Measurements from ENCODE around the gene CDK5RAP2. TPM values are rescaled to one million over a fixed set of nuclear protein-coding genes. Genes with fewer than 3 reads are reported as not detected.

Gene CDK5RAP2
- total and polyA plus RNA-seq, 8 donors, result 24.7 to 438 (median 31.3) TPM

DNA sequence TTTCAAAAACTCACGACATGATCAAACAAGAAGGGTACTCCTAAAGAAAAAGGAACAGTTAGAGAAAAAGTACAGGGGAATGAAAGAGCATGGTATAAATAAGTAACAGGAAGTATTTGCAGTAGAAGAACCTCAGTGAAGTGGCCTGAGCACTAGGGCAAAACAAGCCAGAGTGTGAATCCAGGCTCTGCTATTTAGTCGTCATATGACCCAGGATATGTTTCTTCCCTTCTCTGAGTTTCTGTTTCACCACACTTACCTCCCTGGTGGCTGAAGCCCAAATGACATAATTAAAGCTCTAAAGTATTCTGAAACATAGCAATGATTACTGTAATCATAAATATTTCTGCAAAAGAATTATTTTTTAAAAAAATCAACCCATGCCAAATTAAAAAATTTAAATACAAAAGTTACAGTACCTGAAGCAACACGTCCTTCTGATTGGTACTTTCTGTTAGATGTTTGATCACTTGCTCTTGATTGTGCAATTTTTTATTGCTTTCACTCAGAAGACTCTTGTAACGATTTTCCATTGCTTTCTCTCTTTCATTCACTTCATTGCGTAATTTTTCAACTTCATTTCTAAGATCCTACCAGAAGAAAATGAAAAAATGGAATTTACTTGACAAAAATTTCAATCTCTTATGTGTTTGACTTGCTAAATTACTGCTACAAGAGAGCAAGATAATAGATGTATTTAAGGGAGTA lies 88.9 kb downstream of the CDK5RAP2 start:
- H3K27ac ChIP-seq, result no peak overlapping the region
- no peaks in the 10 kb centered on the region for H3K27me3 ChIP-seq
- intact Hi-C loops (cut with DNase I; ENCODE audit: low total_unique reads), result no loop called here
- no peaks in the 10 kb centered on the region for H3K9me3 ChIP-seq
- TF ChIP-seq POLR2A (IDR thresholded peaks at IDR 0.05) (no peak), POLR2AphosphoS5 (IDR thresholded peaks at IDR 0.05) (no peak), EP300 (IDR thresholded peaks at IDR 0.05) (no peak)
- TF ChIP-seq, protein P1, sequence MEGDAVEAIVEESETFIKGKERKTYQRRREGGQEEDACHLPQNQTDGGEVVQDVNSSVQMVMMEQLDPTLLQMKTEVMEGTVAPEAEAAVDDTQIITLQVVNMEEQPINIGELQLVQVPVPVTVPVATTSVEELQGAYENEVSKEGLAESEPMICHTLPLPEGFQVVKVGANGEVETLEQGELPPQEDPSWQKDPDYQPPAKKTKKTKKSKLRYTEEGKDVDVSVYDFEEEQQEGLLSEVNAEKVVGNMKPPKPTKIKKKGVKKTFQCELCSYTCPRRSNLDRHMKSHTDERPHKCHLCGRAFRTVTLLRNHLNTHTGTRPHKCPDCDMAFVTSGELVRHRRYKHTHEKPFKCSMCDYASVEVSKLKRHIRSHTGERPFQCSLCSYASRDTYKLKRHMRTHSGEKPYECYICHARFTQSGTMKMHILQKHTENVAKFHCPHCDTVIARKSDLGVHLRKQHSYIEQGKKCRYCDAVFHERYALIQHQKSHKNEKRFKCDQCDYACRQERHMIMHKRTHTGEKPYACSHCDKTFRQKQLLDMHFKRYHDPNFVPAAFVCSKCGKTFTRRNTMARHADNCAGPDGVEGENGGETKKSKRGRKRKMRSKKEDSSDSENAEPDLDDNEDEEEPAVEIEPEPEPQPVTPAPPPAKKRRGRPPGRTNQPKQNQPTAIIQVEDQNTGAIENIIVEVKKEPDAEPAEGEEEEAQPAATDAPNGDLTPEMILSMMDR (IDR thresholded peaks at IDR 0.05), result no peak
- peaks cover 11 to 48% (median 43%) of the 10 kb centered on the region in 4 donors for H3K36me3 ChIP-seq
- WGBS, 5 donors, result 76 to 87% (median 78%) methylated on average over 5 of the region's 5 CpGs
- H3K4me3 ChIP-seq, result no peak overlapping the region
- H3K4me1 ChIP-seq, result peaks cover 0 to 13% (median 4%) of the 10 kb centered on the region in 4 donors
- no peak for DNase-seq

DNA sequence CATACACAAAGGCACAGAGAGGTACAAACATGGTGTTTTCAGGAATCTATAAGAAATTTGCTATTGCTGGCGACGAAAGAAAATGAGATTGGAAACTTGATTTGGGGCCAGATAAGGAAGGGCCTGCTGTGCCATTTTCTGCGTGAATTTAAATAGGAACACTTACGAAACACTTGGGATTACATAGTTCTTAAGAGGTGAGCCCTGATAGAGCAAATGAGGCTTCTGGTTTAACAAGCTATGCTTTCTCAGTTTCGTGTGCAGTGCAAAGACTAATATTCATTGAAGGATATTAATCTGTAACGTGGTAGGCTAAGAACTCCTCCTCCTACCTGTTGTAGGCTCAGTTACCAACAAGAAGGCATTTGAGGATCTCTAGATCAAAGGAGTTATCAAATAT lies 93.1 kb downstream of the CDK5RAP2 start:
- no peak for DNase-seq
- H3K27me3 ChIP-seq, result no peaks in the 10 kb centered on the region
- peak overlapping the region in 2 of 5 donors; percentile 45 to 67 for H3K27ac ChIP-seq
- H3K36me3 ChIP-seq, result peaks cover 11 to 84% (median 70%) of the 10 kb centered on the region in 4 donors
- H3K4me3 ChIP-seq, result no peak overlapping the region
- TF ChIP-seq, protein P1 (IDR thresholded peaks at IDR 0.05), result no peak
- no peak for TF ChIP-seq POLR2A (IDR thresholded peaks at IDR 0.05)
- TF ChIP-seq EP300 (IDR thresholded peaks at IDR 0.05), result no peak
- TF ChIP-seq POLR2AphosphoS5 (IDR thresholded peaks at IDR 0.05), result no peak
- H3K4me1 ChIP-seq, result peaks cover 0 to 33% (median 11%) of the 10 kb centered on the region in 4 donors
- H3K9me3 ChIP-seq, result no peaks in the 10 kb centered on the region
- WGBS, 5 donors, result 85 to 91% (median 90%) methylated on average over 6 of the region's 6 CpGs
- intact Hi-C loops (cut with DNase I; ENCODE audit: low total_unique reads), result no loop called here

DNA sequence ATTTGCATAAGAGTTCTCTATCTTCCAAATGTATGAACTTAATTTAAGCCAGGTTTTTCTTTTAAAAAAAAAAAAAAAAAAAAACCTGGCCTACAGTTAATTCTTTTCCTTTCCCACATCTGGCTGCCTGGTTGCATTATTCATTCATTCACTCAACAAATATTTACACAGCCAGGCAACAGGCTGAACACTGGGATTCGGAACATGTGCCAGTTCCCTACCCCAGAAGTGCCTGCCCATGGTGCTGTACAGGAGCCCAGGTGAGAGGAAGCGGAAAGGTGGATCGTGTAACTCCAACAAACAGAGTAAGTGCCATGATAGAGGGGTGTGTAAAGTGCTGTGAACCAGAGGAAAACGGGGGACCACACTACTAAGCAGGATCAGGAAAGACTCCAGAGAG lies 93.6 kb downstream of the CDK5RAP2 start:
- no peak for TF ChIP-seq POLR2AphosphoS5 (IDR thresholded peaks at IDR 0.05)
- no peak for TF ChIP-seq EP300 (IDR thresholded peaks at IDR 0.05)
- TF ChIP-seq POLR2A (IDR thresholded peaks at IDR 0.05), result no peak
- TF ChIP-seq, protein P1 (IDR thresholded peaks at IDR 0.05), result no peak
- peaks cover 11 to 89% (median 73%) of the 10 kb centered on the region in 4 donors for H3K36me3 ChIP-seq
- intact Hi-C loops (cut with DNase I; ENCODE audit: low total_unique reads), result no loop called here
- no peak overlapping the region for H3K4me3 ChIP-seq
- H3K27me3 ChIP-seq, result no peaks in the 10 kb centered on the region
- WGBS, 5 donors, result 28 to 64% (median 50%) methylated on average over 4 of the region's 4 CpGs
- no peaks in the 10 kb centered on the region for H3K9me3 ChIP-seq
- peaks cover 0 to 37% (median 11%) of the 10 kb centered on the region in 4 donors for H3K4me1 ChIP-seq
- DNase-seq, result peak in 1 of 2 donors; percentile 54
- H3K27ac ChIP-seq, result peak overlapping the region in 3 of 5 donors; percentile 23 to 67 (median 45)

DNA sequence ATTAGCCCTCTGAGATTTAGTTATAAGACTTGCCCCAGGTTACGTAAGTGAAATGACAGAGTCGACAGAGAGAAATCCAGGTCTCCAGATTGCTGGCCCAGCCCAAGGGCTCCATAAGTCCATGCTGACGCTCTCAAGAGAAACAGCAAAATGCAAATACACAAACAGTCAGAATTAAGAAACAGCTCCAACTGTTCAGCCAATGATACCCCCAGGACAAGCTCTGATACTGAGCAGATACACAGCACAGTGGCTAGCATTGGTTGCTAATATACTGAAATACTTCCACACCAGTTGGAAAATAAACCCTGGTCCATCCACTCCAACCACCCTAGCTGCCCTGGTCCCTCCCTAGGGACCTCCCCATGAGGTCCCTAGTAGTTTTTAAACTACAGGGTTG lies 94.2 kb downstream of the CDK5RAP2 start:
- WGBS, 5 donors, result 79 to 98% (median 97%) methylated on average over 3 of the region's 3 CpGs
- Histone ChIP-seq H3K4me3 (no peak overlapping the region), H3K27ac (peak overlapping the region in 3 of 5 donors; percentile 23 to 67 (median 45)), H3K27me3 (no peaks in the 10 kb centered on the region), H3K36me3 (peaks cover 11 to 86% (median 68%) of the 10 kb centered on the region in 4 donors), H3K4me1 (peaks cover 0 to 43% (median 13%) of the 10 kb centered on the region in 4 donors), H3K9me3 (no peaks in the 10 kb centered on the region)
- intact Hi-C loops (cut with DNase I; ENCODE audit: low total_unique reads), result no loop called here
- TF ChIP-seq POLR2A (IDR thresholded peaks at IDR 0.05), result no peak
- TF ChIP-seq POLR2AphosphoS5 (IDR thresholded peaks at IDR 0.05), result no peak
- TF ChIP-seq EP300 (IDR thresholded peaks at IDR 0.05), result no peak
- TF ChIP-seq, protein P1 (IDR thresholded peaks at IDR 0.05), result no peak
- DNase-seq, result no peak
